HCT116 (cell line): ENCODE measurements around the gene NR6A1.

Source experiments
- CTCF ChIP-seq, 3 experiments: fragments of 200-600 bp in 1 of 3; sonication (generic) in 1 of 3; IDR thresholded peaks in 2 of 3; conservative IDR thresholded peaks in 1 of 3; 2 replicates each; pipeline ENCODE4 v1.5.1; 2012 to 2017; ENCODE audit warnings: low read depth in 2 of 3, low read length in 2 of 3, antibody characterized with exemption in 1 of 3, borderline replicate concordance in 1 of 3, control low read depth in 1 of 3, mild to moderate bottlenecking in 1 of 3, mixed read lengths in 1 of 3, mixed run types in 1 of 3, moderate library complexity in 1 of 3; ENCODE audit not compliant: insufficient read depth in 1 of 3
- EZH2 ChIP-seq: fragments of 200-600 bp; sonication (generic); IDR thresholded peaks from 2 replicates; pipeline ENCODE4 v1.6.1; 2017; ENCODE audit warnings: antibody characterized with exemption, mixed run types
- EZH2phosphoT487 ChIP-seq: fragments of 200-600 bp; IDR thresholded peaks from 2 replicates; pipeline ENCODE4 v1.6.1; 2018; ENCODE audit warnings: antibody characterized with exemption, borderline replicate concordance
- JUND ChIP-seq: IDR thresholded peaks from 2 replicates; pipeline ENCODE4 v1.6.1; 2012
- MAX ChIP-seq: IDR thresholded peaks from 2 replicates; pipeline ENCODE4 v1.6.1; 2012
- POLR2A ChIP-seq: IDR thresholded peaks from 2 replicates; pipeline ENCODE4 v1.7.0; 2011; ENCODE audit warnings: borderline replicate concordance; ENCODE audit not compliant: insufficient read depth, insufficient read length; ENCODE audit errors: extremely low read depth
- POLR2AphosphoS5 ChIP-seq: IDR thresholded peaks from 2 replicates; pipeline ENCODE4 v1.6.1; 2011; ENCODE audit warnings: mild to moderate bottlenecking, low read depth, low read length, moderate library complexity
- RAD21 ChIP-seq: IDR thresholded peaks from 2 replicates; pipeline ENCODE4 v1.6.1; 2012; ENCODE audit warnings: low read depth, mild to moderate bottlenecking
- SIN3A ChIP-seq: IDR thresholded peaks from 2 replicates; pipeline ENCODE4 v1.6.1; 2012; ENCODE audit warnings: low read depth
- SRF ChIP-seq: IDR thresholded peaks from 2 replicates; pipeline ENCODE4 v1.6.1; 2012; ENCODE audit warnings: low read depth
- YY1 ChIP-seq: IDR thresholded peaks from 2 replicates; pipeline ENCODE4 v1.6.1; 2011; ENCODE audit warnings: low read length, low read depth, moderate library complexity, mild to moderate bottlenecking; ENCODE audit not compliant: insufficient replicate concordance; ENCODE audit errors: extremely low read depth
- TF ChIP-seq, protein P1 (sequence below): IDR thresholded peaks from 2 replicates; pipeline ENCODE4 v1.6.1; 2012; ENCODE audit warnings: low read depth

GRCh38 chr9:124770359-124771020 lies 621 bp downstream of the NR6A1 start:
- no peak for TF ChIP-seq CTCF (IDR thresholded peaks at IDR 0.05 in 2 of 3, conservative IDR thresholded peaks at IDR 0.05 in 1 of 3; ENCODE audit: borderline replicate concordance in 1 of 3, insufficient read depth in 1 of 3, low read depth in 2 of 3, low read length in 2 of 3)
- TF ChIP-seq POLR2AphosphoS5 = no peak
- TF ChIP-seq, protein P1, sequence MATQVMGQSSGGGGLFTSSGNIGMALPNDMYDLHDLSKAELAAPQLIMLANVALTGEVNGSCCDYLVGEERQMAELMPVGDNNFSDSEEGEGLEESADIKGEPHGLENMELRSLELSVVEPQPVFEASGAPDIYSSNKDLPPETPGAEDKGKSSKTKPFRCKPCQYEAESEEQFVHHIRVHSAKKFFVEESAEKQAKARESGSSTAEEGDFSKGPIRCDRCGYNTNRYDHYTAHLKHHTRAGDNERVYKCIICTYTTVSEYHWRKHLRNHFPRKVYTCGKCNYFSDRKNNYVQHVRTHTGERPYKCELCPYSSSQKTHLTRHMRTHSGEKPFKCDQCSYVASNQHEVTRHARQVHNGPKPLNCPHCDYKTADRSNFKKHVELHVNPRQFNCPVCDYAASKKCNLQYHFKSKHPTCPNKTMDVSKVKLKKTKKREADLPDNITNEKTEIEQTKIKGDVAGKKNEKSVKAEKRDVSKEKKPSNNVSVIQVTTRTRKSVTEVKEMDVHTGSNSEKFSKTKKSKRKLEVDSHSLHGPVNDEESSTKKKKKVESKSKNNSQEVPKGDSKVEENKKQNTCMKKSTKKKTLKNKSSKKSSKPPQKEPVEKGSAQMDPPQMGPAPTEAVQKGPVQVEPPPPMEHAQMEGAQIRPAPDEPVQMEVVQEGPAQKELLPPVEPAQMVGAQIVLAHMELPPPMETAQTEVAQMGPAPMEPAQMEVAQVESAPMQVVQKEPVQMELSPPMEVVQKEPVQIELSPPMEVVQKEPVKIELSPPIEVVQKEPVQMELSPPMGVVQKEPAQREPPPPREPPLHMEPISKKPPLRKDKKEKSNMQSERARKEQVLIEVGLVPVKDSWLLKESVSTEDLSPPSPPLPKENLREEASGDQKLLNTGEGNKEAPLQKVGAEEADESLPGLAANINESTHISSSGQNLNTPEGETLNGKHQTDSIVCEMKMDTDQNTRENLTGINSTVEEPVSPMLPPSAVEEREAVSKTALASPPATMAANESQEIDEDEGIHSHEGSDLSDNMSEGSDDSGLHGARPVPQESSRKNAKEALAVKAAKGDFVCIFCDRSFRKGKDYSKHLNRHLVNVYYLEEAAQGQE = no peak
- no peak for TF ChIP-seq POLR2A
- no peak for TF ChIP-seq SIN3A
- no peak for TF ChIP-seq EZH2
- TF ChIP-seq RAD21 = no peak
- no peak for TF ChIP-seq YY1
- TF ChIP-seq SRF = no peak
- no peak for TF ChIP-seq JUND
- no peak for TF ChIP-seq EZH2phosphoT487
- TF ChIP-seq MAX = no peak
